ENCODE data around the gene ASTN2. TPM values are rescaled to one million over a fixed set of nuclear protein-coding genes. Genes with fewer than 3 reads are reported as not detected.

Gene ASTN2
- total and polyA plus RNA-seq, 2 donors (not counting 3 experiments of a cell fraction or from before 2014, with no cell fraction given) = 1.0 to 1.9 TPM

DNA sequence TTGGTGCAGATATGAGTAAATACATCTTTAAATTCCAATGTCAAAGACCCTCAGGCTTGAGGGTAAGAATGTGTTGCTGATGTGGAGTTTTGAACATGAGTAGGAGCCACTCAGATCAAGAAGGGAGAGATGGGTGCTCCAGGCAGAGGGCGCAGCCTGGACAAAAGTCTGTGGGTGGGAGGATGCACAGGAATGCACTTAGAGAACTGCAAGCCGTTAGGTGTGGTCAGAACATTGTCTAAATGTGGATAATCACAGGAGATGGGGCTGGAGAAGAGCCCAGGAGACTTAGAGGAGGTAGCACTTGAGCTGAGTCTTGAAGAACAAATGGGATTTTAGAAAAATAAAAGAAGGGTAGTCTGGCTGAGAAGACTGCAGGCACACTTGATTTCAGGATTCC, 1005.7 kb downstream of the ASTN2 start:
- dilution Hi-C loops (cut with MboI; ENCODE audit: extremely low pct_ligation_motif_present, low sequenced_read_pairs) = no loop called here
- Histone ChIP-seq H3K4me3 (replicated peaks in 1 of 3; ENCODE audit: insufficient read depth in 1 of 3, low read depth in 1 of 3, low read length in 3 of 3) (no peak overlapping the region), H3K79me2 (ENCODE audit: control insufficient read depth, insufficient read depth, low read length) (no peaks in the 10 kb centered on the region), H3K27me3 (ENCODE audit: control insufficient read depth in 2 of 2, insufficient read depth in 2 of 2, low read length in 2 of 2) (no peaks in the 10 kb centered on the region), H4K20me1 (replicated peaks; ENCODE audit: control insufficient read depth, extremely low read depth, insufficient read depth, low read length) (no peaks in the 10 kb centered on the region), H3K4me2 (ENCODE audit: insufficient read depth, low read length) (no peak overlapping the region), H3K27ac (ENCODE audit: insufficient read depth, low read depth, low read length) (no peak overlapping the region), H3K4me1 (ENCODE audit: control insufficient read depth, extremely low read depth, insufficient read depth, low read length) (no peaks in the 10 kb centered on the region), H3K9me3 (replicated peaks; ENCODE audit: control insufficient read depth, insufficient read depth, low read length) (no peaks in the 10 kb centered on the region), H3K9me1 (replicated peaks; ENCODE audit: control insufficient read depth, extremely low read depth, insufficient read depth, low read length) (no peaks in the 10 kb centered on the region), H3K9ac (replicated peaks; ENCODE audit: extremely low read depth, insufficient read depth, low read length) (no peak overlapping the region), H3K36me3 (ENCODE audit: control insufficient read depth in 2 of 2, extremely low read depth in 1 of 2, insufficient read depth in 2 of 2, low read length in 2 of 2) (no peaks in the 10 kb centered on the region), H2AFZ (ENCODE audit: low read depth, low read length) (no peak overlapping the region)
- TF ChIP-seq POLR2A (IDR thresholded peaks at IDR 0.05; ENCODE audit: low read depth, low read length) (no peak), EZH2 (IDR thresholded peaks at IDR 0.05; ENCODE audit: borderline replicate concordance, low read depth, low read length, severe bottlenecking) (no peak), GATA2 (IDR thresholded peaks at IDR 0.05; ENCODE audit: insufficient read depth, insufficient read length, low read depth, low read length) (no peak), POLR2AphosphoS5 (IDR thresholded peaks at IDR 0.05; ENCODE audit: insufficient read depth, low read depth, low read length) (no peak), JUN (IDR thresholded peaks at IDR 0.05; ENCODE audit: borderline replicate concordance, insufficient read depth, insufficient read length, low read depth) (no peak), MYC (IDR thresholded peaks at IDR 0.05; ENCODE audit: low read depth, low read length) (no peak), FOS (IDR thresholded peaks at IDR 0.05; ENCODE audit: borderline replicate concordance, insufficient read depth, low read length) (no peak)
- TF ChIP-seq, protein P1, sequence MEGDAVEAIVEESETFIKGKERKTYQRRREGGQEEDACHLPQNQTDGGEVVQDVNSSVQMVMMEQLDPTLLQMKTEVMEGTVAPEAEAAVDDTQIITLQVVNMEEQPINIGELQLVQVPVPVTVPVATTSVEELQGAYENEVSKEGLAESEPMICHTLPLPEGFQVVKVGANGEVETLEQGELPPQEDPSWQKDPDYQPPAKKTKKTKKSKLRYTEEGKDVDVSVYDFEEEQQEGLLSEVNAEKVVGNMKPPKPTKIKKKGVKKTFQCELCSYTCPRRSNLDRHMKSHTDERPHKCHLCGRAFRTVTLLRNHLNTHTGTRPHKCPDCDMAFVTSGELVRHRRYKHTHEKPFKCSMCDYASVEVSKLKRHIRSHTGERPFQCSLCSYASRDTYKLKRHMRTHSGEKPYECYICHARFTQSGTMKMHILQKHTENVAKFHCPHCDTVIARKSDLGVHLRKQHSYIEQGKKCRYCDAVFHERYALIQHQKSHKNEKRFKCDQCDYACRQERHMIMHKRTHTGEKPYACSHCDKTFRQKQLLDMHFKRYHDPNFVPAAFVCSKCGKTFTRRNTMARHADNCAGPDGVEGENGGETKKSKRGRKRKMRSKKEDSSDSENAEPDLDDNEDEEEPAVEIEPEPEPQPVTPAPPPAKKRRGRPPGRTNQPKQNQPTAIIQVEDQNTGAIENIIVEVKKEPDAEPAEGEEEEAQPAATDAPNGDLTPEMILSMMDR (IDR thresholded peaks at IDR 0.05; ENCODE audit: extremely low read depth in 1 of 2, insufficient read depth in 1 of 2, low read depth in 1 of 2, low read length in 2 of 2) = no peak
- TF ChIP-seq, protein P2, sequence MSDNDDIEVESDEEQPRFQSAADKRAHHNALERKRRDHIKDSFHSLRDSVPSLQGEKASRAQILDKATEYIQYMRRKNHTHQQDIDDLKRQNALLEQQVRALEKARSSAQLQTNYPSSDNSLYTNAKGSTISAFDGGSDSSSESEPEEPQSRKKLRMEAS (IDR thresholded peaks at IDR 0.05; ENCODE audit: insufficient read depth, insufficient read length) = no peak
- no peak for DNase-seq (ENCODE audit: low read depth, low spot score)
- no TSS peak for BruUV-seq (replicated peaks)
- POLR2A ChIA-PET = no interaction called here
- intact Hi-C loops (cut with micrococcal nuclease) = no loop called here
- CTCF ChIA-PET = no interaction called here
- FAIRE-seq = no peak

All from endothelial cell of umbilical vein (primary cell).